HFFc6 (cell line): Measurements from ENCODE around the gene DNAJC30. TPM values are rescaled to one million over a fixed set of nuclear protein-coding genes. Genes with fewer than 3 reads are reported as not detected.

ENCODE experiments used
- DNase-seq: peaks from one replicate; pipeline ENCODE4 v3.0.0-alpha.2; 2018
- H3K27ac Mint-ChIP-seq: 2 replicates; pipeline ENCODE4 v1.8.0; 2020; ENCODE audit warnings: mild to moderate bottlenecking, mixed read lengths
- H3K27me3 Mint-ChIP-seq: 2 replicates; pipeline ENCODE4 v1.8.0; 2021; ENCODE audit warnings: mild to moderate bottlenecking, moderate library complexity, mixed read lengths; ENCODE audit not compliant: insufficient read depth
- H3K36me3 Mint-ChIP-seq: 2 replicates; pipeline ENCODE4 v1.8.0; 2021; ENCODE audit warnings: low read depth, mixed read lengths
- H3K4me1 Mint-ChIP-seq: 2 replicates; pipeline ENCODE4 v1.8.0; 2020; ENCODE audit warnings: low read depth, mixed read lengths
- H3K4me3 Mint-ChIP-seq: 2 replicates; pipeline ENCODE4 v1.8.0; 2020; ENCODE audit warnings: mild to moderate bottlenecking, moderate library complexity, mixed read lengths
- H3K9me3 Mint-ChIP-seq: 2 replicates; pipeline ENCODE4 v1.8.0; 2020; ENCODE audit warnings: mild to moderate bottlenecking, mixed read lengths
- total RNA-seq, 6 experiments: library from RNA; stranded (reverse); fragmentation: NEBNext Ultra II Directional; extraction: Animal tissue kit (Norgen Biotek cat#: 25700); gene quantifications; 2 replicates in 1 of 6; 3 replicates in 5 of 6; pipeline ENCODE4 v1.2.3, GENCODE V29; 2021
- TF ChIP-seq, protein P1 (sequence below): fragments of 200-600 bp; sonication (generic); IDR thresholded peaks from 2 replicates; pipeline ENCODE4 v1.5.0; 2021; ENCODE audit warnings: antibody characterized with exemption, mild to moderate bottlenecking

DNAJC30 gene
- total RNA-seq, 6 experiments from 2014 or later: 17.8 to 20.6 (median 18.6) TPM

DNA sequence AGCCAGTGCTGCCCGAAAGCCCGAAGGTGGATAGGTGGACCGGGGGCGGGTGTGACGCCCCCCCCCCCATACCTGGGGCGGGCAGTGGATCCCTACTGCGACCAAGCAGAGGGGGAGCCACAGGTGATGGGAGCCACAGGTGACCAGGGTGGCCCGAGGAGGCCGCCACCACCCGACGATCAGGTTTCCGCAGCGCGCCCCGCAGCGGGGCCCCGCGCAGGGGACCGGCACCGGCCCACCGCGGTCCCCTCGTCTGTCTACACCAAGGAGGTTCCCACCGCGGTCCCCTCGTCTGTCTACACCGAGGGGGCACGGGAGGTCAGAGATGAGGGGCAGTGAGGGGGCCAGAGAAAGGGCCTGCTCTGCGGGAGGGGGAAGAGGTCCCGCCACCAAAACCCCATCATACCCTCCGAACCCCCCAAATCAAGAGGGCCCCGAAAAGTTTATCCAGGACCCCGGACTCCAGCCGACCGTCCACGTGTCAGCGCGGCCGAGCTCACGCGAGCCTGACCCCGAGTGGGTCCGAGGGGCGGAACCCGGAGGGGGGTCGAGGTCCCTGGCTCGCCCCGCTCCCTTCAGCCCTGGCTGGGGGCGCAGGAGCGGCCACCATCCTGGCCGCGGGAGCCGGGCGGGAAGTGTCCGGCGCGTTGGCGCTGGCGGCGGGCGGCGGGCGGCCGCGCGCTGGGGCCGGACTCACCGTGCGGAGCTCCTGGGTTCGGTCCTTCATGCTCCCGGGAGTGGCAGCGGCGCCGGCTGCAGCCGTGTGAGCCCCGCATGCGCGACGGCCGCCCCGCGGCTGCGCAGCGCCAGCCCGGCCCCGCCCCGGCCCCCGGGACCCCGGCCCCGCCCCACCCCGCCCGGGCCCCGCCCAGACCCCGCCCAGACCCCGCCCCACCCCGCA lies 35.9 kb upstream of the DNAJC30 start, which contains the start of gene STX1A:
TSS of gene STX1A (minus strand) at position 765 of the 901 bp plus-strand sequence. CDS start at position 727, 38 bp downstream.
- DNase-seq: peak; percentile 58
- TF ChIP-seq, protein P1, sequence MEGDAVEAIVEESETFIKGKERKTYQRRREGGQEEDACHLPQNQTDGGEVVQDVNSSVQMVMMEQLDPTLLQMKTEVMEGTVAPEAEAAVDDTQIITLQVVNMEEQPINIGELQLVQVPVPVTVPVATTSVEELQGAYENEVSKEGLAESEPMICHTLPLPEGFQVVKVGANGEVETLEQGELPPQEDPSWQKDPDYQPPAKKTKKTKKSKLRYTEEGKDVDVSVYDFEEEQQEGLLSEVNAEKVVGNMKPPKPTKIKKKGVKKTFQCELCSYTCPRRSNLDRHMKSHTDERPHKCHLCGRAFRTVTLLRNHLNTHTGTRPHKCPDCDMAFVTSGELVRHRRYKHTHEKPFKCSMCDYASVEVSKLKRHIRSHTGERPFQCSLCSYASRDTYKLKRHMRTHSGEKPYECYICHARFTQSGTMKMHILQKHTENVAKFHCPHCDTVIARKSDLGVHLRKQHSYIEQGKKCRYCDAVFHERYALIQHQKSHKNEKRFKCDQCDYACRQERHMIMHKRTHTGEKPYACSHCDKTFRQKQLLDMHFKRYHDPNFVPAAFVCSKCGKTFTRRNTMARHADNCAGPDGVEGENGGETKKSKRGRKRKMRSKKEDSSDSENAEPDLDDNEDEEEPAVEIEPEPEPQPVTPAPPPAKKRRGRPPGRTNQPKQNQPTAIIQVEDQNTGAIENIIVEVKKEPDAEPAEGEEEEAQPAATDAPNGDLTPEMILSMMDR: no peak
- H3K9me3 Mint-ChIP-seq: no peaks in the 10 kb centered on the region
- H3K4me1 Mint-ChIP-seq: peaks cover 38% of the 10 kb centered on the region
- peak within 1 kb of the TSS; percentile 96 for H3K27ac Mint-ChIP-seq
- peaks cover 2% of the 10 kb centered on the region for H3K27me3 Mint-ChIP-seq
- H3K4me3 Mint-ChIP-seq: peak within 1 kb of the TSS; percentile 89
- H3K36me3 Mint-ChIP-seq: no peaks in the 10 kb centered on the region

DNA sequence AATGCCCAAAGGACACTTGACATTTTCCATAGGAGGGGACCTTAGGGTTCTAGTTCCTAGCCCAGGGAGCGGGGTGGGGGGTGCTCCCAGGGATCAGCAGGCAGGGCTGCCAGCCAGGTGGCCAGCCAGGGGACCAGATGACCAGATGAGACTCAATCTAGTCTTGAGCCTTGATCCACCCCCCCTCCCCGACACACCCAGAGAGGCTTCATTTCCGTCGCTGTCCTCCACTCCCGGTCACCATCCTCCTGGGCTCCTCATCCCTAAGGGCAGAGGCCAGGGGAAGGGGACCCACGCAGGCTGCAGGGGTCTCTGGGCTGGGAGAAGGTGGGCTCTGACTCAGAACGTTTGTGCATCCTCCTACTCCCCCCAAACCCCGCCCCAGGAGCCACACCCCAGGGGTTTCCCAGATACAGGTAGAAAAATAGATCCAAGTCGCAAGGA lies 35.2 kb upstream of the DNAJC30 start:
- Mint-ChIP-seq H3K27ac (peak overlapping the region; percentile 96), H3K27me3 (peaks cover 2% of the 10 kb centered on the region), H3K36me3 (no peaks in the 10 kb centered on the region), H3K9me3 (no peaks in the 10 kb centered on the region), H3K4me1 (peaks cover 38% of the 10 kb centered on the region), H3K4me3 (peak overlapping the region; percentile 89)
- TF ChIP-seq, protein P1: no peak
- no peak for DNase-seq

DNA sequence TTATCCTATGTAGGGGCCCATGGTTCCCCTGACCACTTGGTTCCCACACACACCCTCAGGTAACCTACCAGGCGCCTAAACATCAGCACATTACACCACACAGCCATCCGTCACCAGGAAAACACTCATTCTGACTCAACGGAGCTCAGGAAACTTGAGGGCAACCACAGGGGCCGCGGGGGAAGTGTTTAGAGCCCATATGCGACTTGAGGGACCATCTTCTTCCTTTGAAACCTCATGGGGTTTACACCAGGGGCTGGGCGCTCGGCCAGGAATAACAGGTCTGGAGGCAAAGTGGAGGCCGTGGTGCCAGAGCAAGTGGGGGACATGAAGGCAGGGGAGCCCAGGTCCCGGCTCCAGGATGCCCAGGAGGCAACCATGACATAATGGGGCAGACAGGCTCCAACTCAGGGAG lies 34.7 kb upstream of the DNAJC30 start:
- peak; percentile 85 for DNase-seq
- Mint-ChIP-seq H3K27me3 (peaks cover 2% of the 10 kb centered on the region), H3K36me3 (peaks cover 2% of the 10 kb centered on the region; the same call in 1 of the 2 replicates), H3K4me1 (peaks cover 41% of the 10 kb centered on the region), H3K27ac (peak overlapping the region; percentile 96), H3K4me3 (peak overlapping the region; percentile 89), H3K9me3 (no peaks in the 10 kb centered on the region)
- TF ChIP-seq, protein P1: no peak

DNA sequence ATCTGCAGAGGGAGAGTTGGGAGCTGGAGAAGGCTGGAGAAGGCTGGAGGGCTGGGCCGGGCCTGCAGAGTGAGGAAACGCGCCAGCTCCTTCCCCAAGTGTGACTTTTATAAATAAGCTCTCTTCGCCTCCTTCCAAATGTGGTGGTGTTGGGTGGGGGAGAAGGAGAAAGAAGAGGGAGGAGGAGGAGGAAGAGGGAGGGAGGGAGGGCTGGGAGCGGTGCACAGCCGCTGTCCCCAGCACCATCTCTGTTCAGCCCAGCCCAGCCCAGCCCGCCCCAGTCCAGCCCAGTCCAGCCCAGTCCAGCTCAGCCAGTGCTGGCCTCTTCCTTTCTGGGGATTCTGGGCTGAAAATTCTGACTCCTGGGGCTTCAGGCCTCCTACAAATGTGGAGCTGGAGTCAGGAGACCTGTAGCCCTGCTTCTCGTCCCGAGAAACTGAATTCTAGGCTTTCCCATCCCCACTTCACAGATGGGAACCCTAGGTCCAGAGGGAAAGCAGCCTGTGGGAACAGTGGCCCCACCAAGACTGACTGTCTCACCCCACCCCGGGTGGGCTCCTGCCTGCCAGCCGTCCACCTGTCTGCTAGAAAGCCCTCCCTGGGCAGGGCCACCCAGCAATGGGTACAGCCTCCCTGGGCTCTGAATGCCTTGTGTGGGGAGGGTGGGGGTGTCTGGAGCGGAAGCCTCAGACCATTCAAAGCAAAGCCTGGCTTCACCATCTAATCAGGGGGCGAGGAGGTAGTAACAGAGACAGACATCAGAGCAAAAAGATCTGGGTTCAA lies 34.0 kb upstream of the DNAJC30 start:
- Mint-ChIP-seq H3K27ac (peak overlapping the region; percentile 96), H3K9me3 (no peaks in the 10 kb centered on the region), H3K27me3 (peaks cover 2% of the 10 kb centered on the region), H3K4me3 (peak overlapping the region; percentile 89), H3K36me3 (peaks cover 7% of the 10 kb centered on the region), H3K4me1 (peaks cover 49% of the 10 kb centered on the region)
- TF ChIP-seq, protein P1: no peak
- DNase-seq: no peak

DNA sequence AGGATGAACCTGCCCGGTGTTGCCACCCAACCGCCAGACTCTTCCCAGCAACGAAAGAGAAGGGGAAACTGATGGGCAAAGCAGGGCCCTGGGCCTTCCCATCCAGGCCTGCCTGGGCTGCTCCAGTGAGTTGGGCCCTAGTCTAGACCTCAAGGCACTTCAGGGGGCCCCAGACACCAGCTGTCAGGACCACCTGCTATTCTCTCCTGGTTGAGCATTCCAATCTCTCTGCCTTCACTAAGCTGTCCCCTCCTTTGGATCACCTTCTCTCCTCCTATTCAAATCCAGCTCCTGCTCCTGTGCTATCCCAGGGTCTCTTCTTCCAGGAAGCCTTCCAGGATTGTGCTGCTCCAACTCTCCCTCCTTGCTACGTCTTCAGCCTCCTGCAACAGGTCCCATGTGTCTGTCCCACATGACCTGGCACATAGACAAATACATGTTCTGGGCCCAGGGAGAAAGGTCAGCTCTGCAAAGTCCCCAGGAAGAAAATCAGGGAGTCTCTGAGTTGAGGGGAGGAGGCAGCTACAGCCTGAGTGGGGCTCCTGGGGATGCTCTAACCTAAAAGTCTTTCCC lies 33.2 kb upstream of the DNAJC30 start:
- no peaks in the 10 kb centered on the region for H3K9me3 Mint-ChIP-seq
- no peak for DNase-seq
- peaks cover 50% of the 10 kb centered on the region for H3K4me1 Mint-ChIP-seq
- TF ChIP-seq, protein P1: no peak
- peaks cover 7% of the 10 kb centered on the region for H3K36me3 Mint-ChIP-seq
- H3K4me3 Mint-ChIP-seq: peak overlapping the region; percentile 65
- H3K27ac Mint-ChIP-seq: peak overlapping the region; percentile 96
- peaks cover 2% of the 10 kb centered on the region for H3K27me3 Mint-ChIP-seq
